ENCODE results near the gene GCK.

The GCK gene

DNA sequence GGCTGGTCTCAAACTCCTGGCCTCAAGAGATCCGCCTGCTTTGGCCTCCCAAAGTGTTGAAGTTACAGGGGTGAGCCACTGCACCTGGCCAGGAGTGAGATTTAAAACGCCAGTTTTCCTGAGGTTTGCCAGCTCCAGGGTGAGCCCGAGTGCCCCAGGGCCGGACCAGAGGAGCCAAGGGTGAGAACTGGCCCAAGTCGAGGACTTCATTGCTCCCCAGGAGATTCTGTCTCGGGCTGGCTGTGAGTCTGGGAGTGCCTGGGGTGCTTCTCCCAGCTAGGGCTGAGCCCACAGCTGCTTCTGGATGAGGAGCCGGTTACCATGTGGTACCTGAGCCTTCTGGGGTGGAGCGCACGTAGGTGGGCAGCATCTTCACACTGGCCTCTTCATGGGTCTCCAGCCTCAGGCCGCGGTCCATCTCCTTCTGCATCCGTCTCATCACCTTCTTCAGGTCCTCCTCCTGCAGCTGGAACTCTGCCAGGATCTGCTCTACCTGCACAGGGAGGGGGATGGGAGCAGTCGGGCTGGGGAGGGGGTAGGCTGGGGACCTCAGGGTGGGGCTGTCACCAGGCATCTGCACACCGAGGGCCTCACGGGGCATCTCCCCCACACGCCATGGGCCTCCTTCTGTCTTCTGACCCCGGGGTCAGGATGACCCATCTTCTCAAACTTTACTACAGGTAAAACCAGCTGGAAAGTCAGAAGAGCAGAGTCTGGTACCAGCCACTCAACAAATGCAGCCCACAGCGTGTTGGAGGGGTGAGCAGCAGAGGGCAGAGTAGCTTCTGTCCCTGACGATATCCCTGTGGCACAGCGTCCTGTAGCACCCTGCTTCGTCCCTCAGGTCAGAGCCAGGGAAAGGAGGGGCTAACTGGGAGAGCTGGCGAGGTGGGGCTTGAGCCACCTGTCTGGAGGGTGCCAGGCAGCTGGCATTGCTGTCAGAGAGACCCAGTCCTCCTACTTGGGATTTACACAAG is 36.0 kb downstream of the GCK start:
- H3K27me3 ChIP-seq (ENCODE audit: insufficient read depth, low read length): no peaks in the 10 kb centered on the region
- no peak overlapping the region for H3K27ac ChIP-seq (ENCODE audit: low read depth, low read length)
- no peaks in the 10 kb centered on the region for H3K4me1 ChIP-seq (ENCODE audit: control insufficient read depth, insufficient read depth, low read length, unreplicated experiment)
- no peaks in the 10 kb centered on the region for H3K36me3 ChIP-seq (ENCODE audit: insufficient read depth, low read length)
- no peak overlapping the region for H2AFZ ChIP-seq (ENCODE audit: low read length, unreplicated experiment)
- no peak overlapping the region for H3K4me3 ChIP-seq (ENCODE audit: low read depth, low read length)
- H3K79me2 ChIP-seq (ENCODE audit: control insufficient read depth, insufficient read depth, low read length, unreplicated experiment): no peaks in the 10 kb centered on the region

DNA sequence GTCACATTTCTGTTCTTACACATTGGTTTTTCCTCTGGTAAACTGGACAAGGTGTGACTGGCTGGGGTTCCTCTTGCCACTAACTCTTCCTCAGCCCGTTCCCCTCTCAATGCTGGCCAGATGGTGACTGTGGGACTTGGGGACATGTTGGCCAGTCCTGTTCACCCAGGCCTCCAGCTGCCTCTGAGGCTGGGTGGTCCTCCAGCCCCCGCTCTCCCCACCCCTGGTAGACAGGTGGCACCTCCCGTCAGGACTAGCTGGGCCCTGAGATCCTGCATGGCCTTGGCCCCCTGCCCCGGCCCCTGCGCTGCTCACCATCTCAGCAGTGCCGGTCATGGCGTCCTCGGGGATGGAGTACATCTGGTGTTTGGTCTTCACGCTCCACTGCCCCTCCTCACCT is 37.3 kb downstream of the GCK start:
- Histone ChIP-seq H3K79me2 (ENCODE audit: control insufficient read depth, insufficient read depth, low read length, unreplicated experiment) (no peaks in the 10 kb centered on the region), H3K4me1 (ENCODE audit: control insufficient read depth, insufficient read depth, low read length, unreplicated experiment) (no peaks in the 10 kb centered on the region), H2AFZ (ENCODE audit: low read length, unreplicated experiment) (no peak overlapping the region), H3K27ac (ENCODE audit: low read depth, low read length) (no peak overlapping the region), H3K4me3 (ENCODE audit: low read depth, low read length) (no peak overlapping the region), H3K36me3 (ENCODE audit: insufficient read depth, low read length) (no peaks in the 10 kb centered on the region), H3K27me3 (ENCODE audit: insufficient read depth, low read length) (no peaks in the 10 kb centered on the region)

DNA sequence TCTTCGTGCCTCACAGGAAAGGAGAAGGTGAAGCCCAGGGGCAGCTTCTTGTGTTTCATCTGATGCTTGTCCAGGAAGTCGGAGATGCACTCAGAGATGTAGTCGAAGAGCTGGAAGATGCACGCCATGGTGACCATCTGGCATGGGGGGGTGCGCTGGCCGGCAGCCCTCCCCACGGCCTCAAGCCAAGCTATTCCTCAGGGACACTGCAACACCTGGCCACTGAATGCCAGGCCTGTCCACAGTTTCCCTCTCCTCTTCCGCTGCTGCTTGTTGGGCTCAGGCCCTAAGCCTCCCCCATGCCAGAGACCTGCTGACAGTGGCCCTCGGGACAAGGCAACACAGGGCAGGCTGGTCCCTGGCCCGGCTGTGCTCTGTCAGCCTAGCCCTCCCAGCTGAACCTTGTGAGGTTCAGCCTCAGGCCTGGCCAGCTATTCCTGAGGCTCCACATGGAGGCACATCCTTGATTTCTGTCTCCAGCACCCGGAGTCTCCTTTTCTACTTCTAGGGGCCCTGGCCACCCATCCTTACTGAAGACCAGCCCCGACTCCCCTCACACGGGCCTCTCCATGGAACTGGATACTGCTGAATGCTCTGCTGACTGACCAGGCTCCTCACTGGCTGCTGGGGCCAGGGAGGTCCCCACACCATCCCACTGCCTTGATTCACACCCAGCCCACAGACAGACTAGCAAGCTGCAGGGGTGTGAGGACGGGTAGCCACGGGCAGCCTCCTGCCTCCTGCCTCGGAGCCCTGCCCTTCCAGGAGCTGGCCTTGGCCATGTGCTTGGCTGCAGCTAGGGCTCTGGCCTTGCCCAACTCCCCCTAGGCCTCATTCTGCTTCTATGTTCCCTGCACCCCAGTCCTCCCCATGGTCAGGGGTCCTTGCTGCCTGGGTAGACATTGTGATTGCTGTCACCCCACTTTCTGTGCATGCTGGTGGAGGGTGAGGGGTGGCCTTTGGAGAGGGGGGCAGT is 38.0 kb downstream of the GCK start:
- Histone ChIP-seq H3K4me3 (ENCODE audit: low read depth, low read length) (no peak overlapping the region), H3K27me3 (ENCODE audit: insufficient read depth, low read length) (no peaks in the 10 kb centered on the region), H3K27ac (ENCODE audit: low read depth, low read length) (no peak overlapping the region)

DNA sequence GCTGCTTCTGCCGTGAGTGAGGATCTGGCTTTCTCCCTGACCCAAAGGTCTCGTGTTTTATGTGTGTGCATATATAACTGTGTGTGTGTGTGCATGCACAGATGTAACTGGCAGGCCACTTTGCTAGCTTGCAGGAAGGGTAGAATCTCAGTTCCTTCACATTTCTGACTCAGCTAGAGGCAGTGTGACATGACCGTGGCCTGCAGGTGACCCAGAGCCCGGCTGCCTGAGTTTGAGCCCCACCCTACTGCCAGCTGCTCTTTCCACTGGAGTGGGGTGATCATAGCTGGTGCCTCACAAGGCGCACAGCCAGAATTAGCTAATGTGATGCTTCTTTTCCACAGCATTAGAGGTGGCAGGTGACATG is 38.8 kb downstream of the GCK start:
- H3K4me3 ChIP-seq (ENCODE audit: low read depth, low read length): no peak overlapping the region
- H2AFZ ChIP-seq (ENCODE audit: low read length, unreplicated experiment): no peak overlapping the region
- no peaks in the 10 kb centered on the region for H3K36me3 ChIP-seq (ENCODE audit: insufficient read depth, low read length)
- no peaks in the 10 kb centered on the region for H3K79me2 ChIP-seq (ENCODE audit: control insufficient read depth, insufficient read depth, low read length, unreplicated experiment)
- no peaks in the 10 kb centered on the region for H3K4me1 ChIP-seq (ENCODE audit: control insufficient read depth, insufficient read depth, low read length, unreplicated experiment)
- no peak overlapping the region for H3K27ac ChIP-seq (ENCODE audit: low read depth, low read length)
- peaks cover 1% of the 10 kb centered on the region; the same call in 1 of the 2 replicates for H3K27me3 ChIP-seq (ENCODE audit: insufficient read depth, low read length)

More for the DNA sequence above, 38.0 kb downstream of the GCK start:
- Histone ChIP-seq H3K4me1 (ENCODE audit: control insufficient read depth, insufficient read depth, low read length, unreplicated experiment) (no peaks in the 10 kb centered on the region), H2AFZ (ENCODE audit: low read length, unreplicated experiment) (no peak overlapping the region), H3K36me3 (ENCODE audit: insufficient read depth, low read length) (no peaks in the 10 kb centered on the region), H3K79me2 (ENCODE audit: control insufficient read depth, insufficient read depth, low read length, unreplicated experiment) (no peaks in the 10 kb centered on the region)

DNA sequence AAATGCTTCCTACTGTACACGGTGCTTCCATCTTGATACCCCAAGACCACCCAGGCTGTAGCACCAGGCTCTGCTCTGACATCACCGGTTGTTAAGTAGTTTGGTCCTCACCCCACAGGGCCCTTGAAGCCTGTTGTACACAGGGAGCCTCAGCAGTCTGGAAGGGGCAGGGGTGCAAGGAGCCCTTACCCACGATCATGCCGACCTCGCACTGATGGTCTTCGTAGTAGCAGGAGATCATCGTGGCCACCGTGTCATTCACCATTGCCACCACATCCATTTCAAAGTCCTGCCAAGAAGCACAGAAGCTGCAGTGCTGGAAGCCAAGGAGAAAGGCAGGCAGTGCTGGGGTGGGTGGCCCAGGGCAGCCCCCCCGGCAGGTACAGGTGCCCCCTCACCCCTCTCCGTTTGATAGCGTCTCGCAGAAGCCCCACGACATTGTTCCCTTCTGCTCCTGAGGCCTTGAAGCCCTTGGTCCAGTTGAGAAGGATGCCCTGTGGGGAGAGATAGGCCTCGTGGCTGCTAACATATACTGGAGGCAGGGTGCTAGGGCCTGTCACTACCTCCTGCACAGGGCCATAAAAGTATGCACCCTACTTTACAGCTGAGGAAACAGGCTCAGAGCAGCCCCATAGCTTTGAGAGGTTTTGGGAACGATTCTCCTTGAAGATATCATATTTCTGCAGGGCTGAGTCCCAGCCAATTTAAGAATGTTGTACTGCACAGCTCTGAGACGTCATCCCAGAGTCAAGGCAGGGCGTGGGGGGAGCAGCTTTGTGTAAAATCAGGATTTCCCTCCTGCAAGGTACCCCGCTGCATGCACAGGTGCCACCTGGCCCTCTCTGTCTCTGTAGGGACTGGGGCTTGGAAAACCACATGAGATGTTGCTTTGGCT is 39.4 kb downstream of the GCK start:
- no peak overlapping the region for H3K4me3 ChIP-seq (ENCODE audit: low read depth, low read length)
- peaks cover 5% of the 10 kb centered on the region; the same call in 1 of the 2 replicates for H3K27me3 ChIP-seq (ENCODE audit: insufficient read depth, low read length)
- no peaks in the 10 kb centered on the region for H3K36me3 ChIP-seq (ENCODE audit: insufficient read depth, low read length)
- H3K27ac ChIP-seq (ENCODE audit: low read depth, low read length): no peak overlapping the region
- H3K79me2 ChIP-seq (ENCODE audit: control insufficient read depth, insufficient read depth, low read length, unreplicated experiment): no peaks in the 10 kb centered on the region
- H3K4me1 ChIP-seq (ENCODE audit: control insufficient read depth, insufficient read depth, low read length, unreplicated experiment): no peaks in the 10 kb centered on the region
- no peak overlapping the region for H2AFZ ChIP-seq (ENCODE audit: low read length, unreplicated experiment)

DNA sequence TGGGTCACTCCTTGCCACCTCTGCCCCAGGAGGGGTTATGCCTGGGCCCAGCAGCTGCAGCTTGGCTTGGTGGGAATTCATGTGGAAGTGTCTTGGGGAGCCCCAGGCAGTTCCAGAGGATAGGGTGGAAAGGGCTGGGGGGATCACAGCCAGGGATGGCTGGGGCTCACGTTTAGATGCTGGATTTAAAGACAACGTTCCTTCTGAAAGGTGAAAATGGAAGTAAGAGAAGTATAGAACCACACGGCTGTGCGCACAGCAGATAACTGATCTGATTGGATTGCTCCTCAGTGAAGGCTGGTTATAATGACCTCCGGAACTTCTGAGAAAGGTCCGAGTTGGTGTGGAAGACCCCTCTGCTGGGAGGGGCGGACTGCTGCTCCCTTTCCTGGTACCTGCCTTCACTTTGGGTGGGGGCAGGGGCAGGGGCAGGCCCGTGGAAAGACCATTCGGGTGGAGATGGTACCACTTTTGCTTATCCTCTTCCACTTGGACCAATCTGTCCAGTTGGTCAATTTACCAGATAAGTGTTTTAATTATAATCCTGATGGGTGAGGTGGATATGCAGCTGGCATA is 40.2 kb downstream of the GCK start:
- Histone ChIP-seq H2AFZ (ENCODE audit: low read length, unreplicated experiment) (no peak overlapping the region), H3K27me3 (ENCODE audit: insufficient read depth, low read length) (peaks cover 5% of the 10 kb centered on the region; the same call in 1 of the 2 replicates), H3K4me1 (ENCODE audit: control insufficient read depth, insufficient read depth, low read length, unreplicated experiment) (no peaks in the 10 kb centered on the region), H3K4me3 (ENCODE audit: low read depth, low read length) (no peak overlapping the region), H3K27ac (ENCODE audit: low read depth, low read length) (no peak overlapping the region), H3K36me3 (ENCODE audit: insufficient read depth, low read length) (no peaks in the 10 kb centered on the region), H3K79me2 (ENCODE audit: control insufficient read depth, insufficient read depth, low read length, unreplicated experiment) (no peaks in the 10 kb centered on the region)

DNA sequence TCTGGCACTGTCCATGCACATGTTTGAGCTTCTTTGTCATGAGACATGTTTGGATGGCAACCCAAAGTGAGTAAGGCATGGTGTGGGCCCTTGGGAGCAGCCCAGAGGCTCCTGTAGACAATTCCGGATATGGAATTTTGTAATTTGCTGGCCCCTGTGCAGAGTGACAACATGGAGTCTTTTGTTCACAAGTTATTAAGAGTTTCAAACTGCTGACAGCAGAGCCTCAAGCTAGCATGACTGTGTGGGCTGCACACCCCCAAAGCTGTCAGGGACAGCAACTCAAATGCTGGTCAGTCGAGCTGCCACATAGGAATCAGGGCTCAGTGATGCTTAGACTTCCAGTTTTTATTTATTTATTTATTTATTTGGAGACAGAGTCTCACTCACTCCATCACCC is 41.1 kb downstream of the GCK start:
- H2AFZ ChIP-seq (ENCODE audit: low read length, unreplicated experiment): no peak overlapping the region
- no peaks in the 10 kb centered on the region for H3K4me1 ChIP-seq (ENCODE audit: control insufficient read depth, insufficient read depth, low read length, unreplicated experiment)
- H3K4me3 ChIP-seq (ENCODE audit: low read depth, low read length): no peak overlapping the region
- no peaks in the 10 kb centered on the region for H3K36me3 ChIP-seq (ENCODE audit: insufficient read depth, low read length)
- H3K27me3 ChIP-seq (ENCODE audit: insufficient read depth, low read length): peaks cover 5% of the 10 kb centered on the region; the same call in 1 of the 2 replicates
- H3K27ac ChIP-seq (ENCODE audit: low read depth, low read length): no peak overlapping the region
- H3K79me2 ChIP-seq (ENCODE audit: control insufficient read depth, insufficient read depth, low read length, unreplicated experiment): no peaks in the 10 kb centered on the region

DNA sequence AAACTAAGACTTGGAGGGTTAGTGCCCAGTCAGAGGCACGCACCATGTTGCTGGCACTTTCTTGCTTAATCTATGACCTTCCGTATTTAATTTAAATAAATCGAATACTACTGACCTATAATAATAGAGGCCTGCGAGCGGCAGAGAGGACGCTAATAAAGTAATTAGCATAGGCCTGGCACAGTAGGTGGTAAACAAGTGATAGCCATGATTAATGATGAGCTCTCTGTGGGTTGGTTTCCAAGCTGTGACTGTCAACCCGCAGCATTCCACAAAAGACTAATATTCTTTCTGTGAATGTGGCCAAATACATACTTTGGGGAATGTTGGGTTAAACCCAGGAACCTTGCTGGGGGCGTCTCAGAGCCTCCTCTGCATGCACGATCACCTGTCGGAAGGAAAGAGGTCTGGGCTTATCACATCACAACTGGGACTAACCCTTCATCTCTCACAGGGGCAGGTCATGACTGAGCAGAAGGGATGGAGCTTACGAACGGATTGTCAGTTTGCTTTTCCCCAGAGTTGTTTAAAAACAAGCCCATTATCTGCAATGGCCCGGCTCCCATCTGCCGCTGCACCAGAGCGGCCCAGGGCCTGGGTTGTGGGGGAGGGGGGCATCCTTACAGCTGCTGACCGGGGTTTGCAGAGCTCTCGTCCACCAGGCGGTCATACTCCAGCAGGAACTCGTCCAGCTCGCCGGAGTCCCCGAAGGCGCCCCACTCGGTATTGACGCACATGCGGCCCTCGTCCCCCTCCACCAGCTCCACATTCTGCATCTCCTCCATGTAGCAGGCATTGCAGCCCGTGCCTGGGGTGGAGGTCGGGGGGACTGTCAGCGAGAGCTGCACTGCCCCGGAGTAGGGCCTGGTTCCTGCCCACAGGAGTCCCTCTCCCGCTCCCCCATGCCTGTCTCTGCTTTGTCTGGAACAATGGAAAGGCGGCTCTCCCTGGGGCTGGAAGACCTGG is 41.9 kb downstream of the GCK start:
- Histone ChIP-seq H2AFZ (ENCODE audit: low read length, unreplicated experiment) (no peak overlapping the region), H3K27me3 (ENCODE audit: insufficient read depth, low read length) (peaks cover 5% of the 10 kb centered on the region; the same call in 1 of the 2 replicates), H3K36me3 (ENCODE audit: insufficient read depth, low read length) (no peaks in the 10 kb centered on the region), H3K27ac (ENCODE audit: low read depth, low read length) (no peak overlapping the region), H3K4me1 (ENCODE audit: control insufficient read depth, insufficient read depth, low read length, unreplicated experiment) (no peaks in the 10 kb centered on the region), H3K4me3 (ENCODE audit: low read depth, low read length) (no peak overlapping the region), H3K79me2 (ENCODE audit: control insufficient read depth, insufficient read depth, low read length, unreplicated experiment) (no peaks in the 10 kb centered on the region)

All from ACC112 (cell line).